H1 (cell line): ENCODE measurements around the gene PTPRT. TPM values are rescaled to one million over a fixed set of nuclear protein-coding genes. Genes with fewer than 3 reads are reported as not detected.

Experiments used
- CTCF ChIA-PET: fragments of 300-600 bp; sonication (Branson Sonifier 250); formaldehyde crosslinking; loops from one replicate; lab custom pipeline; 2021; ENCODE audit not compliant: partially characterized antibody; lab: Charles Lee
- POLR2A ChIA-PET: fragments of 300-600 bp; sonication (Branson Sonifier 250); formaldehyde crosslinking; loops from one replicate; lab custom pipeline; 2021; ENCODE audit warnings: inconsistent platforms; ENCODE audit not compliant: partially characterized antibody; lab: Charles Lee
- DNase-seq, 2 experiments: peaks; one replicate each; pipeline versions ENCODE4 v3.0.0 to v3.0.0-alpha.2; 2010 to 2022; ENCODE audit warnings: low spot score in 2 of 2, low read depth in 1 of 2, mixed read lengths in 1 of 2
- FAIRE-seq: peaks from 2 replicates; lab custom pipeline; 2011; peaks lifted over from hg19 to GRCh38; lab: Jason Lieb, UNC
- H2AFZ ChIP-seq: 2 replicates; pipeline ENCODE4 v1.8.1; 2012; ENCODE audit warnings: low read length, inconsistent platforms
- H2AK5ac ChIP-seq: 2 replicates; pipeline ENCODE4 v1.6.1; 2013; ENCODE audit warnings: low read depth, low read length
- H2BK120ac ChIP-seq: replicated peaks from 2 replicates; pipeline ENCODE3; 2013; ENCODE audit warnings: low read depth, low read length, inconsistent platforms
- H2BK12ac ChIP-seq: 2 replicates; pipeline ENCODE4 v1.6.1; 2013; ENCODE audit warnings: low read depth, low read length
- H2BK15ac ChIP-seq: 2 replicates; pipeline ENCODE4 v1.6.1; 2013; ENCODE audit warnings: low read length
- H2BK20ac ChIP-seq: 2 replicates; pipeline ENCODE4 v1.6.1; 2013; ENCODE audit warnings: low read length
- H2BK5ac ChIP-seq: 2 replicates; pipeline ENCODE4 v1.6.1; 2013; ENCODE audit warnings: low read depth, low read length
- H3K14ac ChIP-seq: 2 replicates; pipeline ENCODE4 v1.6.1; 2013; ENCODE audit warnings: inconsistent platforms; ENCODE audit not compliant: insufficient read length
- H3K18ac ChIP-seq: 2 replicates; pipeline ENCODE4 v1.6.1; 2013; ENCODE audit warnings: low read length; ENCODE audit errors: extremely low read depth
- H3K23ac ChIP-seq: 2 replicates; pipeline ENCODE4 v1.6.1; 2013; ENCODE audit warnings: inconsistent platforms; ENCODE audit not compliant: insufficient read length
- H3K23me2 ChIP-seq: 2 replicates; pipeline ENCODE4 v1.6.1; 2013; ENCODE audit warnings: low read depth, low read length
- H3K27ac ChIP-seq: 2 replicates; pipeline ENCODE4 v1.6.1; 2011; ENCODE audit warnings: low read depth, low read length, inconsistent platforms
- H3K27me3 ChIP-seq, 4 experiments: replicated peaks in 1 of 4; 1 replicate in 1 of 4; 2 replicates in 3 of 4; pipeline versions ENCODE4 v1.6.1 to v1.8.1; 2011 to 2013; ENCODE audit warnings: low read length in 3 of 4, mild to moderate bottlenecking in 3 of 4, inconsistent platforms in 2 of 4, mixed read lengths in 2 of 4, moderate library complexity in 1 of 4; ENCODE audit not compliant: control insufficient read depth in 3 of 4, insufficient read depth in 3 of 4; ENCODE audit errors: extremely low read depth in 1 of 4
- H3K36me3 ChIP-seq, 4 experiments: 2 replicates each; pipeline versions ENCODE4 v1.6.1 to v1.8.1; 2011 to 2013; ENCODE audit warnings: mild to moderate bottlenecking in 4 of 4, low read length in 3 of 4, moderate library complexity in 2 of 4, control low read depth in 1 of 4, inconsistent platforms in 1 of 4; ENCODE audit not compliant: insufficient read depth in 4 of 4, control insufficient read depth in 2 of 4
- H3K4ac ChIP-seq: replicated peaks from 2 replicates; pipeline ENCODE3; 2013; ENCODE audit warnings: low read length, low read depth, mixed read lengths, inconsistent platforms; ENCODE audit not compliant: insufficient read length
- H3K4me1 ChIP-seq, 4 experiments: replicated peaks in 1 of 4; 1 replicate in 1 of 4; 2 replicates in 3 of 4; pipeline versions ENCODE4 v1.6.1 to v1.8.1; 2011 to 2013; ENCODE audit warnings: low read length in 3 of 4, inconsistent platforms in 2 of 4, mixed read lengths in 1 of 4; ENCODE audit not compliant: insufficient read depth in 4 of 4, control insufficient read depth in 3 of 4
- H3K4me2 ChIP-seq, 2 experiments: 2 replicates each; pipeline versions ENCODE4 v1.6.1 to v1.8.1; 2011 to 2013; ENCODE audit warnings: low read depth in 2 of 2, low read length in 2 of 2, control low read depth in 1 of 2, inconsistent platforms in 1 of 2, mild to moderate bottlenecking in 1 of 2; ENCODE audit not compliant: insufficient read depth in 1 of 2
- H3K4me3 ChIP-seq, 4 experiments: fragments of 200-600, 300-600 bp in 1 of 4; sonication (generic), shearing (Covaris generic), sonication (Bioruptor Twin) in 1 of 4; 2 replicates each; pipeline versions ENCODE4 v1.5.1 to v1.8.1; 2011 to 2016; ENCODE audit warnings: low read length in 4 of 4, low read depth in 3 of 4, control low read depth in 2 of 4, inconsistent platforms in 2 of 4, mild to moderate bottlenecking in 2 of 4, mixed read lengths in 1 of 4, moderate library complexity in 1 of 4; ENCODE audit not compliant: insufficient read depth in 2 of 4; ENCODE audit errors: extremely low read depth in 1 of 4
- H3K56ac ChIP-seq: replicated peaks from 2 replicates; pipeline ENCODE3; 2013; ENCODE audit warnings: low read depth, mild to moderate bottlenecking, mixed read lengths, low read length, inconsistent platforms; ENCODE audit not compliant: insufficient read length
- H3K79me1 ChIP-seq: 2 replicates; pipeline ENCODE4 v1.6.1; 2013; ENCODE audit warnings: low read depth, low read length, control low read depth
- H3K79me2 ChIP-seq, 2 experiments: 2 replicates each; pipeline versions ENCODE4 v1.6.1 to v1.8.1; 2012 to 2013; ENCODE audit warnings: low read length in 2 of 2, mild to moderate bottlenecking in 2 of 2, inconsistent platforms in 1 of 2; ENCODE audit not compliant: insufficient read depth in 2 of 2, control insufficient read depth in 1 of 2
- H3K9ac ChIP-seq, 4 experiments: replicated peaks in 1 of 4; 1 replicate in 1 of 4; 2 replicates in 3 of 4; pipeline versions ENCODE4 v1.6.1 to v1.8.1; 2011 to 2013; ENCODE audit warnings: low read depth in 3 of 4, low read length in 3 of 4, control low read depth in 2 of 4, mild to moderate bottlenecking in 2 of 4, moderate library complexity in 2 of 4, inconsistent platforms in 1 of 4; ENCODE audit errors: extremely low read depth in 1 of 4
- H3K9me3 ChIP-seq, 2 experiments: 2 replicates each; pipeline versions ENCODE4 v1.6.1 to v1.8.1; 2012 to 2013; ENCODE audit warnings: mild to moderate bottlenecking in 2 of 2, moderate library complexity in 2 of 2, control low read depth in 1 of 2, inconsistent platforms in 1 of 2, low read depth in 1 of 2, low read length in 1 of 2, mixed read lengths in 1 of 2; ENCODE audit not compliant: insufficient read depth in 2 of 2
- H4K20me1 ChIP-seq, 2 experiments: replicated peaks in 1 of 2; 2 replicates each; pipeline versions ENCODE3 to v1.8.1; 2011 to 2013; ENCODE audit warnings: inconsistent platforms in 2 of 2, low read length in 2 of 2, mild to moderate bottlenecking in 1 of 2; ENCODE audit not compliant: insufficient read depth in 2 of 2, control insufficient read depth in 1 of 2
- H4K5ac ChIP-seq: 2 replicates; pipeline ENCODE4 v1.6.1; 2013; ENCODE audit warnings: low read length, low read depth, mixed read lengths, inconsistent platforms; ENCODE audit not compliant: insufficient read length
- H4K8ac ChIP-seq: 2 replicates; pipeline ENCODE4 v1.8.0; 2013; ENCODE audit warnings: mild to moderate bottlenecking, moderate library complexity, low read length, inconsistent platforms; ENCODE audit not compliant: insufficient read depth; ENCODE audit errors: extremely low read depth
- H4K91ac ChIP-seq: replicated peaks from 2 replicates; pipeline ENCODE3; 2013; ENCODE audit warnings: low read length, mixed read lengths, inconsistent platforms; ENCODE audit not compliant: insufficient read length
- ASH2L ChIP-seq: fragments of 200-600, 300-600 bp; sonication (generic); IDR thresholded peaks from one replicate; pipeline ENCODE4 v1.7.1; 2017; ENCODE audit warnings: low read length
- CHD1 ChIP-seq: IDR thresholded peaks from 2 replicates; pipeline ENCODE4 v1.6.1; 2012; ENCODE audit warnings: low read depth, low read length, improper control_type of control experiment
- KDM4A ChIP-seq: IDR thresholded peaks from one replicate; pipeline ENCODE4 v1.7.1; 2012; ENCODE audit warnings: low read depth, mild to moderate bottlenecking, moderate library complexity, low read length, inconsistent platforms; ENCODE audit not compliant: severe bottlenecking
- PHF8 ChIP-seq: fragments of 200-600 bp; sonication (generic); conservative IDR thresholded peaks from 2 replicates; pipeline ENCODE4 v1.7.1; 2012; ENCODE audit warnings: low read depth, mild to moderate bottlenecking, inconsistent platforms, low read length, moderate library complexity
- RAD21 ChIP-seq, 2 experiments: IDR thresholded peaks in 1 of 2; conservative IDR thresholded peaks in 1 of 2; 2 replicates each; pipeline ENCODE4 v1.6.1; 2011; ENCODE audit warnings: low read depth in 2 of 2, low read length in 2 of 2, improper control_type of control experiment in 1 of 2, inconsistent platforms in 1 of 2, mild to moderate bottlenecking in 1 of 2, moderate library complexity in 1 of 2
- RBBP5 ChIP-seq: IDR thresholded peaks from 2 replicates; pipeline ENCODE4 v1.7.1; 2012; ENCODE audit warnings: low read depth, mild to moderate bottlenecking, inconsistent platforms, low read length, moderate library complexity, borderline replicate concordance
- RFX5 ChIP-seq: IDR thresholded peaks from 2 replicates; pipeline ENCODE4 v1.6.1; 2011; ENCODE audit warnings: low read depth, low read length, improper control_type of control experiment, borderline replicate concordance
- RNF2 ChIP-seq: fragments of 200-900, 300-1000 bp; sonication (generic); IDR thresholded peaks from 2 replicates; pipeline ENCODE4 v1.7.1; 2016; ENCODE audit warnings: borderline replicate concordance, low read depth, mild to moderate bottlenecking, antibody characterized with exemption, low read length; ENCODE audit not compliant: poor library complexity, severe bottlenecking; ENCODE audit errors: missing control alignments
- RXRA ChIP-seq: IDR thresholded peaks from 2 replicates; pipeline ENCODE4 v1.6.1; 2011; ENCODE audit warnings: low read depth, mild to moderate bottlenecking, low read length, moderate library complexity; ENCODE audit not compliant: insufficient read depth
- SIN3A ChIP-seq, 2 experiments: IDR thresholded peaks in 1 of 2; conservative IDR thresholded peaks in 1 of 2; 2 replicates each; pipeline ENCODE4 v1.6.1; 2011 to 2012; ENCODE audit warnings: low read length in 2 of 2, improper control_type of control experiment in 1 of 2, low read depth in 1 of 2, mild to moderate bottlenecking in 1 of 2
- SP1 ChIP-seq: IDR thresholded peaks from 2 replicates; pipeline ENCODE4 v1.6.1; 2011; ENCODE audit warnings: low read depth, low read length
- SUZ12 ChIP-seq: fragments of 200-600 bp; sonication (generic); IDR thresholded peaks from 2 replicates; pipeline ENCODE4 v1.6.1; 2012; ENCODE audit warnings: mild to moderate bottlenecking, inconsistent platforms, low read length, moderate library complexity, mixed read lengths
- TAF1 ChIP-seq: IDR thresholded peaks from 2 replicates; pipeline ENCODE4 v1.6.1; 2011; ENCODE audit warnings: mild to moderate bottlenecking, low read depth, low read length
- TBP ChIP-seq: IDR thresholded peaks from 2 replicates; pipeline ENCODE4 v1.6.1; 2011; ENCODE audit warnings: low read depth, low read length, improper control_type of control experiment
- WGBS, 2 experiments: shearing (Covaris generic) in 1 of 2; methylation state at CpG; one replicate each; pipeline versions ENCODE4 v1.1.6 to v1.1.7; 2013 to 2015; ENCODE audit warnings: low lambda C conversion rate in 2 of 2, mixed read lengths in 2 of 2, inconsistent platforms in 1 of 2, low coverage in 1 of 2, missing lambda C conversion rate in 1 of 2; ENCODE audit not compliant: insufficient replicate concordance in 2 of 2, insufficient coverage in 1 of 2, insufficient read length in 1 of 2; ENCODE audit errors: extremely low coverage in 1 of 2, missing lambda C conversion rate in 1 of 2; 5-methylcytosine and 5-hydroxymethylcytosine counted together
- polyA plus RNA-seq, 7 experiments: library from polyadenylated mRNA; depleted of rRNA in 3 of 7; stranded (reverse) in 5 of 7; unstranded in 2 of 7; fragments of >200 nt in 5 of 7; fragments of 200-250 nt in 2 of 7; gene quantifications; 1 replicate in 5 of 7; 2 replicates in 1 of 7; 4 replicates in 1 of 7; pipeline versions ENCODE4 v1.2.1 to v1.2.3, GENCODE V29; 2011 to 2013; ENCODE audit warnings: missing spikeins in 2 of 7, mixed read lengths in 2 of 7
- total RNA-seq: library from RNA; stranded (reverse); fragmentation: NEBNext Ultra II Directional; extraction: Animal tissue kit (Norgen Biotek cat#: 25700); gene quantifications from 2 replicates; pipeline ENCODE4 v1.2.1, GENCODE V29; 2021

PTPRT gene
- total and polyA plus RNA-seq, 2 of the 8 experiments (the other 6 are each of a cell fraction or from before 2014, with no cell fraction given) = 0.33 to 1.8 TPM

DNA sequence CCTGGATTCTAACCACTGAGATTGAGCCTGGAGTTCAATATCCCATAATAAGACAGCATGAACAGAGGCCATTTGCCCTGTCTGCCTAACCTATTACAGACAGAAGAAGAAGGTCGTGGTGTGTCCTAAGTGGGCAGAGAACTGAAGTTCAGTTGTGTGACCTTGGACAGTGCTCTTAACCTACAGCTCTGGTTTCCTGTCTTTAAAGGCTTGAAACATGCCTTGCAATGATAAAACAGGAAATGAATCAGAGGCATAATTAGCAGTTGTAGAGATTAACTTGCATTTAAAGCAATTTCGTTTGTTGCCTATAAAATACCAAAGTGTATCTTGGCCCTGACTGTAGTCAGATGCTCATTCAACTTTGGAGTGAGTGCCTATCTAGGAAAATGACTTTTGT is 1064.3 kb downstream of the PTPRT start:
- Histone ChIP-seq H2BK12ac (no peak overlapping the region), H2BK15ac (no peak overlapping the region), H3K9ac (no peak overlapping the region), H3K9me3 (no peaks in the 10 kb centered on the region), H2BK120ac (no peak overlapping the region), H3K27me3 (no peaks in the 10 kb centered on the region), H2AK5ac (no peak overlapping the region), H2BK5ac (no peak overlapping the region), H2AFZ (no peak overlapping the region), H3K23me2 (no peaks in the 10 kb centered on the region), H3K4ac (no peak overlapping the region), H3K36me3 (no peaks in the 10 kb centered on the region), H3K79me1 (no peaks in the 10 kb centered on the region), H4K91ac (no peak overlapping the region), H3K27ac (no peak overlapping the region), H3K18ac (no peak overlapping the region), H3K4me3 (no peak overlapping the region), H3K56ac (no peak overlapping the region), H3K4me2 (no peak overlapping the region), H3K23ac (no peak overlapping the region), H4K20me1 (no peaks in the 10 kb centered on the region), H3K4me1 (no peaks in the 10 kb centered on the region; a peak in 1 of 7 replicates), H3K14ac (no peak overlapping the region), H2BK20ac (no peak overlapping the region), H4K8ac (no peak overlapping the region), H4K5ac (no peak overlapping the region), H3K79me2 (no peaks in the 10 kb centered on the region)
- ChIA-PET POLR2A (no interaction called here), CTCF (interaction anchor here (0.6 to 1.8 kb wide), 2 partner anchors 10 to 1165 kb away, joined by 4 to 8 read pairs; no protein-coding TSS in a partner anchor)
- FAIRE-seq = no peak
- no peak for DNase-seq
- WGBS, 2 experiments = 84% methylated on average over 2 of the region's 2 CpGs; no CpG with 5 or more reads in 1 of the 2 experiments
- TF ChIP-seq RXRA = no peak
- TF ChIP-seq SIN3A (conservative IDR thresholded peaks at IDR 0.05 in 1 of 2, IDR thresholded peaks at IDR 0.05 in 1 of 2; ENCODE audit: low read depth in 1 of 2, low read length in 2 of 2) = no peak
- TF ChIP-seq RAD21 (IDR thresholded peaks at IDR 0.05 in 1 of 2, conservative IDR thresholded peaks at IDR 0.05 in 1 of 2; ENCODE audit: low read depth in 2 of 2, low read length in 2 of 2) = no peak
- TF ChIP-seq TAF1 = no peak
- no peak for TF ChIP-seq SP1
- no peak for TF ChIP-seq KDM4A
- no peak for TF ChIP-seq ASH2L
- TF ChIP-seq RFX5 = no peak
- TF ChIP-seq CHD1 = no peak
- TF ChIP-seq RBBP5 = no peak
- no peak for TF ChIP-seq RNF2
- TF ChIP-seq SUZ12 = no peak
- TF ChIP-seq PHF8 = no peak
- TF ChIP-seq TBP = no peak
